Heart right ventricle (tissue), 16 donors: ENCODE data around the gene MYOM3. TPM values are rescaled to one million over a fixed set of nuclear protein-coding genes. Genes with fewer than 3 reads are reported as not detected.

Source experiments
- ATAC-seq, 8 donors: fragments of 200-7000 bp; cut with Tn5 transposase; one replicate each; pipeline ENCODE4 v1.9.1; 2020; ENCODE audit warnings: mild to moderate bottlenecking in 8 of 8, moderate library complexity in 8 of 8, moderate number of reproducible peaks in 1 of 8
- DNase-seq, 2 donors: peaks; one replicate each; pipeline ENCODE4 v3.0.0-alpha.2; 2020
- H3K27ac ChIP-seq, 10 donors: fragments of 200-600 bp; sonication (generic) in 2 of 10; one replicate each; pipeline versions ENCODE4 v1.5.0 to v1.8.0; 2020 to 2022; ENCODE audit warnings: mild to moderate bottlenecking in 3 of 10
- H3K27me3 ChIP-seq, 7 donors: fragments of 200-600 bp; one replicate each; pipeline ENCODE4 v1.8.0; 2021 to 2022; ENCODE audit warnings: mild to moderate bottlenecking in 2 of 7
- H3K36me3 ChIP-seq, 9 donors: fragments of 200-600 bp; sonication (generic) in 1 of 9; one replicate each; pipeline versions ENCODE4 v1.5.0 to v1.8.0; 2020 to 2022; ENCODE audit warnings: mild to moderate bottlenecking in 2 of 9
- H3K4me1 ChIP-seq, 9 donors: fragments of 200-600 bp; sonication (generic) in 1 of 9; one replicate each; pipeline versions ENCODE4 v1.5.0 to v1.8.0; 2020 to 2022; ENCODE audit warnings: mild to moderate bottlenecking in 4 of 9
- H3K4me3 ChIP-seq, 10 donors: fragments of 200-600 bp; sonication (generic) in 2 of 10; one replicate each; pipeline versions ENCODE4 v1.5.0 to v1.8.0; 2020 to 2022; ENCODE audit warnings: mild to moderate bottlenecking in 7 of 10, moderate library complexity in 2 of 10
- H3K9me3 ChIP-seq, 11 donors: fragments of 200-600 bp in 10 of 11; sonication (generic) in 2 of 11; one replicate each; pipeline versions ENCODE4 v1.5.0 to v1.8.0; 2013 to 2022; ENCODE audit warnings: mild to moderate bottlenecking in 2 of 11, control low read depth in 1 of 11, moderate library complexity in 1 of 11
- WGBS, 2 donors: extraction: QIAGEN DNeasy Blood & Tissue Kit; methylation state at CpG; one replicate each; pipeline ENCODE4 v1.1.7; 2013; ENCODE audit warnings: inconsistent platforms in 1 of 2; 5-methylcytosine and 5-hydroxymethylcytosine counted together
- intact Hi-C, 10 donors: fragments of 100-400 bp; cut with DNase I; formaldehyde crosslinking; loops; one replicate each; pipeline versions ENCODE4 v1.11.1 to v1.14.2; 2022
- polyA plus RNA-seq, 2 donors: library from polyadenylated mRNA; stranded (reverse); fragments of 200-250 nt; gene quantifications; one replicate each; pipeline ENCODE4 v1.2.3, GENCODE V29; 2013
- total RNA-seq, 10 donors: library from RNA; stranded (reverse); fragmentation: NEBNext Ultra II Directional in 3 of 10; extraction: Animal tissue kit (Norgen Biotek cat#: 25700) in 3 of 10; gene quantifications; one replicate each; pipeline versions ENCODE4 v1.2.1 to v1.2.4, GENCODE V29; 2021 to 2023
- TF ChIP-seq, protein P1 (sequence below), 9 donors: fragments of 200-600 bp; sonication (generic) in 2 of 9; IDR thresholded peaks; one replicate each; pipeline versions ENCODE4 v1.5.0 to v1.8.0; 2021 to 2022; ENCODE audit warnings: antibody characterized with exemption in 9 of 9, mild to moderate bottlenecking in 5 of 9, moderate library complexity in 1 of 9
- donor health status: Arrhythmogenic right ventricular cardiomyopathy.
- donor health status: ischemic (EF 13 %, LVEDD 7.1; RV severe dilation, severe dysfunction).
- donor health status: healthy with polysubstance abuse.
- donor health status: DM: no; HTN: yes; CAD: no.
- donor health status: DM: no; HTN: no; CAD: no.
- donor health status: ischemic (EF 25% LVEDD 6.9; RV normal size, moderate dysfunction).
- donor health status: ischemic (EF 25% LVEDD 5.7; RV mildly dilated, moderate dysfunction).
- donor health status: healthy.
- donor health status: DM: yes; HTN: yes; CAD: no.
- donor health status: Ischemic cardiomyopathy.
- donor health status: ischemic (EF 35%, LVEDD 5.7; RV mildly dilated, moderate dysfunction).
- donor health status: nonischemic (EF 11% LVEDD 7.7; RV severe dilation, severe dysfunction).
- donor health status: DM: yes; HTN: yes; CAD: no.
- donor health status: PGD.
- donor health status: ischemic (EF 29% LVEDD 5.4; RV normal size, mild dysfunction).
- donor health status: nonischemic (EF 23%, LVEDD 6.1; RV moderate dilation, normal function).

Gene MYOM3
- total and polyA plus RNA-seq, 12 donors = 85.3 to 428 (median 318) TPM

DNA sequence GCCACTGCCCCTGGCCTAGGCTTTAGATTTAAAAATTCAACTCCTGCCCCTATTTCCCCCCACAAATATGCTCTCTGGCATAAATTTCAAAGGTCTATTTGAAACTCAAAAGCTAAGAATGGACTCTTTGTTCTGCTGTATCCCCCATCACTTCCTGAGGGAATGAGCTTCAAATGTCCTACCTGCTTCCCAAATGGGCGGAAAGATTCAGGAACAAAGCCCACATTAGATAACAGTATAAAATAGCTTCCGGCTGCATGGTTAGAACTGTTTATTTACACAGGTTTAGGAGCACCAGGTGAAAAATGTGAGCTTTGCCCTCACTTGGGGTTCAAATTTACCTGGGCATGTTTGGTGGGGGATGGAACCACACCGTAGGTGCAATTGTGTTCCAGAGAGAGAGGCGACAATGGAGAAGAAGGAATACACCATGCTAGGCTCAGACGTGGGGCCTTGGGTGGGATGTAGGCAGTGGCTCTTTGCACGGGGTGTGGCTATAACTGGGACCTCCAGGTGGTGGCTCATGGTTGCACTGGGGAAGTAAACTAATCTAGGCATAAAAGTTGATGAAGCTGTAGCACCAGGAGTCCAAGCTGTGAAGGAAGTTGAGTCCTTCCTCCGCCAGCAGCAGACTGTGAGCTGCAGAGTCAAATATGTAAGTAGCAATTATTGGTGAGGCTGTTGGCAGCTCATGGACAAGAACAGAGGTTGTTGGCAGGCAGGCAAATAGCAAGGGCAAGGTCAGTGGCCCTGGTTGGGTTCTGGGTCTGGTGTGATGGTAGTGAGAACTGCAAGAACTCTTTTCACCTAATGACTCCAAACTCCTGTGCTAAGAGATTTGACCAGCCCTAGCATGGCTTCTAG, 90.3 kb downstream of the MYOM3 start:
- DNase-seq = peak in 1 of 2 donors; percentile 57
- 80 to 89% methylated on average over 7 of the region's 7 CpGs for WGBS, 2 donors
- intact Hi-C loops = loop anchor here in 7 of 10 donors (2.0 to 10.0 kb wide), 8 partner anchors 41 to 247 kb away; partner anchors contain the start of genes PNRC2 (in 4 of the 7), SRSF10 (in 2 of the 7), FUCA1 (in 1 of the 7) and HMGCL (in 1 of the 7)

DNA sequence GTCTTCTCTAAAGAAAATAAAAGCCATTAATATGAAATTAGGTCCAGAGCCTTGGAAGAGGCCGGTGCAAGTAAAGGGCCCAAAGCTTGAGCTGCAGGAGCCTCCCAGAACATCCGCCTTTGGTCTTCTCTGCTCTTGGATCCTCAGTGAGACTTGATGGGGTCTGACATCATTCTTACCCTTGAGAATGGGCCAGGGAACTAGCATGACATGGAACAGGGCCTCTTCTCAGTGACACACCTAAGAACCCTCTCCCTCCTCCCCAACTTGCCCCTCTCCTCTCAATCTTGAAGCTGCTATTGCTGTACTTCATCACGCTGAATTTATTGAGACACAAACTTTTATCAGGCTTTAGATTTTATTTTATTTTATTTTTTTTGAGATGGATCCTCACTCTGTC, 91.5 kb downstream of the MYOM3 start:
- no peak for DNase-seq
- Histone ChIP-seq H3K27ac (peak overlapping the region; percentile 74 to 97 (median 92)), H3K27me3 (no peaks in the 10 kb centered on the region), H3K4me3 (no peak overlapping the region), H3K9me3 (no peaks in the 10 kb centered on the region), H3K4me1 (peaks cover 49 to 78% (median 58%) of the 10 kb centered on the region in 9 donors), H3K36me3 (no peaks in the 10 kb centered on the region)
- WGBS, 2 donors = 80 to 87% methylated on average over 3 of the region's 3 CpGs
- intact Hi-C loops = loop anchor here in 5 of 10 donors (2.0 to 10.0 kb wide), 7 partner anchors 42 to 246 kb away; partner anchors contain the start of genes PNRC2 (in 4 of the 5), FUCA1 (in 1 of the 5), HMGCL (in 1 of the 5) and PITHD1 (in 1 of the 5)
- TF ChIP-seq, protein P1, sequence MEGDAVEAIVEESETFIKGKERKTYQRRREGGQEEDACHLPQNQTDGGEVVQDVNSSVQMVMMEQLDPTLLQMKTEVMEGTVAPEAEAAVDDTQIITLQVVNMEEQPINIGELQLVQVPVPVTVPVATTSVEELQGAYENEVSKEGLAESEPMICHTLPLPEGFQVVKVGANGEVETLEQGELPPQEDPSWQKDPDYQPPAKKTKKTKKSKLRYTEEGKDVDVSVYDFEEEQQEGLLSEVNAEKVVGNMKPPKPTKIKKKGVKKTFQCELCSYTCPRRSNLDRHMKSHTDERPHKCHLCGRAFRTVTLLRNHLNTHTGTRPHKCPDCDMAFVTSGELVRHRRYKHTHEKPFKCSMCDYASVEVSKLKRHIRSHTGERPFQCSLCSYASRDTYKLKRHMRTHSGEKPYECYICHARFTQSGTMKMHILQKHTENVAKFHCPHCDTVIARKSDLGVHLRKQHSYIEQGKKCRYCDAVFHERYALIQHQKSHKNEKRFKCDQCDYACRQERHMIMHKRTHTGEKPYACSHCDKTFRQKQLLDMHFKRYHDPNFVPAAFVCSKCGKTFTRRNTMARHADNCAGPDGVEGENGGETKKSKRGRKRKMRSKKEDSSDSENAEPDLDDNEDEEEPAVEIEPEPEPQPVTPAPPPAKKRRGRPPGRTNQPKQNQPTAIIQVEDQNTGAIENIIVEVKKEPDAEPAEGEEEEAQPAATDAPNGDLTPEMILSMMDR (IDR thresholded peaks at IDR 0.05) = no peak
- no peak for ATAC-seq

More for the DNA sequence above, 90.3 kb downstream of the MYOM3 start:
- Histone ChIP-seq H3K27ac (peak overlapping the region in 8 of 10 donors; percentile 56 to 97 (median 92)), H3K4me1 (peaks cover 41 to 67% (median 47%) of the 10 kb centered on the region in 9 donors), H3K36me3 (no peaks in the 10 kb centered on the region), H3K27me3 (no peaks in the 10 kb centered on the region), H3K4me3 (no peak overlapping the region), H3K9me3 (no peaks in the 10 kb centered on the region)
- peak in 4 of 8 donors; percentile 7 to 48 (median 27) for ATAC-seq
- TF ChIP-seq, protein P1 (IDR thresholded peaks at IDR 0.05) = no peak

DNA sequence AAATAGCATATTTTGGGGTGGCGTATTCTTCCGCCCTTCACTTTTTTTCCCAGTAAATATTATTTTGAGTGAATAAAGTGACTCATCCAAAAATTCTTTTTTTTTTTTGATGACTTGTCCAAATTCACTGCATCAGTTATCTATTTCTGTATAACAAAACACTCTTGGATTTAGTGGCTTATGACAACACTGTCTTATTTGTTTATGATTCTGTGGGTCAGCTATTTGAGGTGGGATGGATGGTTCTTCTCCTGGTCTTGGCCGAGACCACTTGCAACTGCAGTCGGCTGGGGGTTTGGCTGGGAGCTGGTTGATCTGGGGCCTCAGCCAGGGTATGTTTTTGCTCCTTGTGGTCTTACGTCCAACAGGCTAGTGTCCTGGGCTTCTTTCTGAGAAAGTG, 91.9 kb downstream of the MYOM3 start:
- intact Hi-C loops = loop anchor here in 5 of 10 donors (2.0 to 10.0 kb wide), 7 partner anchors 41 to 245 kb away; partner anchors contain the start of genes PNRC2 (in 4 of the 5), FUCA1 (in 1 of the 5), HMGCL (in 1 of the 5) and PITHD1 (in 1 of the 5)
- TF ChIP-seq, protein P1 (IDR thresholded peaks at IDR 0.05) = no peak
- ATAC-seq = peak in 3 of 8 donors; percentile 6 to 13 (median 9)
- no peaks in the 10 kb centered on the region for H3K27me3 ChIP-seq
- peak in 1 of 2 donors; percentile 52 for DNase-seq
- 57 to 63% methylated on average over 5 of the region's 5 CpGs for WGBS, 2 donors
- peak overlapping the region; percentile 74 to 97 (median 92) for H3K27ac ChIP-seq
- no peaks in the 10 kb centered on the region for H3K9me3 ChIP-seq
- no peak overlapping the region for H3K4me3 ChIP-seq
- no peaks in the 10 kb centered on the region for H3K36me3 ChIP-seq
- peaks cover 50 to 83% (median 63%) of the 10 kb centered on the region in 9 donors for H3K4me1 ChIP-seq
